Natural killer cell (primary cell): ENCODE results near the gene CLSTN2. TPM values are rescaled to one million over a fixed set of nuclear protein-coding genes. Genes with fewer than 3 reads are reported as not detected.

Experiments used
- ATAC-seq, 3 donors: fragments of 150-1000 bp in 2 of 3; fragments of 200-7000 bp in 1 of 3; cut with Tn5 transposase; 1 replicate in 1 of 3; 2 replicates in 2 of 3; pipeline ENCODE4 v1.10.0; 2021; ENCODE audit warnings: mild to moderate bottlenecking in 2 of 3, moderate library complexity in 2 of 3
- DNase-seq, 2 donors: peaks; one replicate each; pipeline versions ENCODE4 v3.0.0 to v3.0.0-alpha.2; 2013 to 2021; ENCODE audit warnings: mixed read lengths in 1 of 2
- H3K27ac ChIP-seq: one replicate; pipeline ENCODE4 v1.5.1; 2013; ENCODE audit warnings: mild to moderate bottlenecking, low read length
- H3K27me3 ChIP-seq: one replicate; pipeline ENCODE4 v1.6.1; 2013; ENCODE audit warnings: low read length; ENCODE audit not compliant: control insufficient read depth, insufficient read depth
- H3K36me3 ChIP-seq: one replicate; pipeline ENCODE4 v1.6.1; 2013; ENCODE audit warnings: low read length; ENCODE audit not compliant: control insufficient read depth, insufficient read depth
- H3K4me1 ChIP-seq: one replicate; pipeline ENCODE4 v1.6.1; 2013; ENCODE audit warnings: low read length; ENCODE audit not compliant: control insufficient read depth, insufficient read depth
- H3K4me3 ChIP-seq: one replicate; pipeline ENCODE4 v1.5.1; 2013; ENCODE audit warnings: low read length
- H3K9me3 ChIP-seq: one replicate; pipeline ENCODE4 v1.6.1; 2013; ENCODE audit warnings: low read length; ENCODE audit not compliant: control insufficient read depth, insufficient read depth
- H3K27ac Mint-ChIP-seq, 2 donors: one replicate each; pipeline ENCODE4 v1.8.0; 2022; ENCODE audit warnings: mild to moderate bottlenecking in 2 of 2, mixed read lengths in 2 of 2, moderate library complexity in 1 of 2
- H3K27me3 Mint-ChIP-seq, 2 donors: one replicate each; pipeline ENCODE4 v1.8.0; 2022; ENCODE audit warnings: low read depth in 2 of 2, mixed read lengths in 2 of 2
- H3K36me3 Mint-ChIP-seq: one replicate; pipeline ENCODE4 v1.8.0; 2022; ENCODE audit warnings: mixed read lengths
- H3K4me1 Mint-ChIP-seq, 2 donors: one replicate each; pipeline ENCODE4 v1.8.0; 2022; ENCODE audit warnings: mixed read lengths in 2 of 2
- H3K4me3 Mint-ChIP-seq: one replicate; pipeline ENCODE4 v1.8.0; 2022; ENCODE audit warnings: mild to moderate bottlenecking, moderate library complexity, mixed read lengths
- H3K9me3 Mint-ChIP-seq, 2 donors: one replicate each; pipeline ENCODE4 v1.8.0; 2022; ENCODE audit warnings: mixed read lengths in 2 of 2
- WGBS: methylation state at CpG from one replicate; pipeline ENCODE4 v1.1.7; 2013; ENCODE audit warnings: missing lambda C conversion rate; ENCODE audit not compliant: insufficient coverage; 5-methylcytosine and 5-hydroxymethylcytosine counted together
- intact Hi-C: fragments of 100-400 bp; cut with micrococcal nuclease; formaldehyde crosslinking; loops from one replicate; pipeline ENCODE4 v1.14.2; 2022
- total RNA-seq, 4 donors: library from RNA; stranded (reverse); fragments of 120-200 nt in 1 of 4; gene quantifications; one replicate each; pipeline versions ENCODE4 v1.2.3 to v1.2.4, GENCODE V29; 2013 to 2022
- TF ChIP-seq, protein P1 (sequence below): fragments of 200-600 bp; IDR thresholded peaks from one replicate; pipeline ENCODE4 v1.8.0; 2022; ENCODE audit warnings: antibody characterized with exemption

CLSTN2 gene
- total RNA-seq, 3 donors from 2014 or later (not counting 1 experiment from before 2014, with no cell fraction given): 0.05 TPM; not detected in 2

DNA sequence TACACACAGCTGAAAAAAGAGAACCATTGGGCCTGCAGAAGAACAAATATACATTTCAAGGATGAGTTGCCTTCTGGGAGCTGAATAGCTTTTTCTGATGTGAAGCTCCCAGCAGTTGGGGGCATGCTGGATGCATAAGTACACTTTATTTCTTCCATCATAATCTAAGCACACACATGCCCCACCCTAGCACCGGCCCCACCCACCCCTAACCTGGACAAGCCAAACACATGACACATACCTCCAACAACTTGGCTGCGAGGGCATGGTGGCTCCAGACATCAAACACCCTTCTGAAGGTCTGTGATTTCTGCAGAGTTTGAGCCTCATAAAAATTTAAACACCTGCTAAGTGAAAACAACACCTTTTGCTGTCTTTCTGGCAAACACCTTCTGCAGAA is 435.7 kb downstream of the CLSTN2 start:
- no peak overlapping the region for H3K27ac ChIP-seq
- WGBS: 34% methylated on average over 2 of the region's 2 CpGs
- intact Hi-C loops: no loop called here
- no peaks in the 10 kb centered on the region for H3K9me3 Mint-ChIP-seq
- H3K4me1 Mint-ChIP-seq: no peaks in the 10 kb centered on the region
- peaks cover 0 to 4% of the 10 kb centered on the region in 2 donors for H3K27me3 Mint-ChIP-seq
- TF ChIP-seq, protein P1, sequence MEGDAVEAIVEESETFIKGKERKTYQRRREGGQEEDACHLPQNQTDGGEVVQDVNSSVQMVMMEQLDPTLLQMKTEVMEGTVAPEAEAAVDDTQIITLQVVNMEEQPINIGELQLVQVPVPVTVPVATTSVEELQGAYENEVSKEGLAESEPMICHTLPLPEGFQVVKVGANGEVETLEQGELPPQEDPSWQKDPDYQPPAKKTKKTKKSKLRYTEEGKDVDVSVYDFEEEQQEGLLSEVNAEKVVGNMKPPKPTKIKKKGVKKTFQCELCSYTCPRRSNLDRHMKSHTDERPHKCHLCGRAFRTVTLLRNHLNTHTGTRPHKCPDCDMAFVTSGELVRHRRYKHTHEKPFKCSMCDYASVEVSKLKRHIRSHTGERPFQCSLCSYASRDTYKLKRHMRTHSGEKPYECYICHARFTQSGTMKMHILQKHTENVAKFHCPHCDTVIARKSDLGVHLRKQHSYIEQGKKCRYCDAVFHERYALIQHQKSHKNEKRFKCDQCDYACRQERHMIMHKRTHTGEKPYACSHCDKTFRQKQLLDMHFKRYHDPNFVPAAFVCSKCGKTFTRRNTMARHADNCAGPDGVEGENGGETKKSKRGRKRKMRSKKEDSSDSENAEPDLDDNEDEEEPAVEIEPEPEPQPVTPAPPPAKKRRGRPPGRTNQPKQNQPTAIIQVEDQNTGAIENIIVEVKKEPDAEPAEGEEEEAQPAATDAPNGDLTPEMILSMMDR: no peak
- no peak overlapping the region for H3K4me3 Mint-ChIP-seq
- no peak for ATAC-seq
- H3K36me3 Mint-ChIP-seq: no peaks in the 10 kb centered on the region
- H3K9me3 ChIP-seq: no peaks in the 10 kb centered on the region
- H3K27ac Mint-ChIP-seq: no peak overlapping the region
- no peaks in the 10 kb centered on the region for H3K27me3 ChIP-seq
- no peak for DNase-seq
- H3K36me3 ChIP-seq: no peaks in the 10 kb centered on the region
- H3K4me1 ChIP-seq: no peaks in the 10 kb centered on the region
- H3K4me3 ChIP-seq: no peak overlapping the region

- H3K4me3 Mint-ChIP-seq: no peak overlapping the region
- H3K4me3 ChIP-seq: no peak overlapping the region
- H3K4me1 Mint-ChIP-seq: no peaks in the 10 kb centered on the region
- H3K27me3 Mint-ChIP-seq: peaks cover 4 to 9% of the 10 kb centered on the region in 2 donors
- H3K9me3 ChIP-seq: no peaks in the 10 kb centered on the region
- no peaks in the 10 kb centered on the region for H3K4me1 ChIP-seq
- no peaks in the 10 kb centered on the region for H3K9me3 Mint-ChIP-seq
- DNase-seq (no peak), ATAC-seq (no peak)
- H3K27ac Mint-ChIP-seq: no peak overlapping the region
- no peaks in the 10 kb centered on the region for H3K36me3 Mint-ChIP-seq
- H3K36me3 ChIP-seq: no peaks in the 10 kb centered on the region
- no peaks in the 10 kb centered on the region for H3K27me3 ChIP-seq
- no peak overlapping the region for H3K27ac ChIP-seq
- WGBS: 100% methylated on average over 1 of the region's 1 CpG
- intact Hi-C loops: no loop called here
- TF ChIP-seq, protein P1: no peak
Measured at GRCh38 chr3:140373234-140373633, 438.2 kb downstream of the CLSTN2 start.

GRCh38 chr3:140375002-140375401 is 440.0 kb downstream of the CLSTN2 start:
- Histone ChIP-seq H3K27me3 (no peaks in the 10 kb centered on the region), H3K27ac (no peak overlapping the region), H3K36me3 (no peaks in the 10 kb centered on the region), H3K9me3 (no peaks in the 10 kb centered on the region), H3K4me3 (no peak overlapping the region), H3K4me1 (no peaks in the 10 kb centered on the region)
- 81% methylated on average over 1 of the region's 1 CpG for WGBS
- no peaks in the 10 kb centered on the region for H3K9me3 Mint-ChIP-seq
- TF ChIP-seq, protein P1: no peak
- DNase-seq (no peak), ATAC-seq (no peak)
- H3K27me3 Mint-ChIP-seq: peaks cover 4 to 9% of the 10 kb centered on the region in 2 donors
- no peak overlapping the region for H3K4me3 Mint-ChIP-seq
- intact Hi-C loops: no loop called here
- no peaks in the 10 kb centered on the region for H3K4me1 Mint-ChIP-seq
- no peaks in the 10 kb centered on the region for H3K36me3 Mint-ChIP-seq
- no peak overlapping the region for H3K27ac Mint-ChIP-seq

GRCh38 chr3:140376136-140376889 is 441.3 kb downstream of the CLSTN2 start:
- H3K4me1 Mint-ChIP-seq: no peaks in the 10 kb centered on the region
- H3K27ac ChIP-seq: no peak overlapping the region
- no peak overlapping the region for H3K4me3 Mint-ChIP-seq
- ATAC-seq (no peak), DNase-seq (no peak)
- intact Hi-C loops: no loop called here
- TF ChIP-seq, protein P1: no peak
- H3K36me3 ChIP-seq: no peaks in the 10 kb centered on the region
- no peaks in the 10 kb centered on the region for H3K27me3 ChIP-seq
- peaks cover 4 to 9% of the 10 kb centered on the region in 2 donors for H3K27me3 Mint-ChIP-seq
- no peak overlapping the region for H3K27ac Mint-ChIP-seq
- no peaks in the 10 kb centered on the region for H3K36me3 Mint-ChIP-seq
- no peaks in the 10 kb centered on the region for H3K9me3 Mint-ChIP-seq
- no peaks in the 10 kb centered on the region for H3K9me3 ChIP-seq
- no CpG with 5 or more reads among the region's 1 CpG for WGBS
- H3K4me1 ChIP-seq: no peaks in the 10 kb centered on the region
- H3K4me3 ChIP-seq: no peak overlapping the region
